K562 (cell line): ENCODE results near the gene SLMAP. TPM values are rescaled to one million over a fixed set of nuclear protein-coding genes. Genes with fewer than 3 reads are reported as not detected.

Experiments
- ATAC-seq: fragments of 200-7000 bp; cut with Tn5 transposase; 3 replicates; pipeline ENCODE4 v1.9.1; 2020; ENCODE audit warnings: moderate library complexity
- BruUV-seq: library from RNA; stranded (reverse); fragments of 400-500 nt; replicated peaks from 2 replicates; lab custom pipeline; 2021; lab: Mats Ljungman, UMichigan
- CTCF ChIA-PET: fragments of 300-600 bp; formaldehyde crosslinking; extraction: SDS; loops from one replicate; lab custom pipeline; 2021; ENCODE audit warnings: low intra/inter-chr PET ratio; lab: Yijun Ruan, JAX
- POLR2A ChIA-PET: fragments of 300-600, 350-650 bp; sonication (Branson Sonifier 250); formaldehyde crosslinking; extraction: SDS; loops from one replicate; lab custom pipeline; 2021; ENCODE audit warnings: antibody characterized with exemption, inconsistent platforms; lab: Yijun Ruan, JAX
- DNase-seq, 4 experiments: peaks; one replicate each; pipeline versions ENCODE4 v3.0.0 to v3.0.0-alpha.2; 2011 to 2018; ENCODE audit warnings: low spot score in 3 of 4, mixed read lengths in 3 of 4; ENCODE audit errors: extremely low read depth in 1 of 4
- FAIRE-seq: peaks from 2 replicates; lab custom pipeline; 2011; peaks lifted over from hg19 to GRCh38; lab: Jason Lieb, UNC
- H2AFZ ChIP-seq: 2 replicates; pipeline ENCODE4 v1.6.0; 2011; ENCODE audit warnings: low read depth, low read length, control low read depth, inconsistent platforms
- H3K27ac ChIP-seq: fragments of 200-600 bp; 3 replicates; pipeline ENCODE4 v1.8.0; 2011; ENCODE audit warnings: low read depth, mild to moderate bottlenecking, control low read depth, inconsistent platforms, low read length, moderate library complexity, mixed read lengths; ENCODE audit errors: extremely low read depth
- H3K27me3 ChIP-seq, 2 experiments: fragments of 300-600 bp in 1 of 2; 2 replicates in 1 of 2; 3 replicates in 1 of 2; pipeline versions ENCODE4 v1.6.0 to v1.8.0; 2011; ENCODE audit warnings: inconsistent platforms in 2 of 2, low read length in 2 of 2, mild to moderate bottlenecking in 1 of 2, mixed read lengths in 1 of 2, moderate library complexity in 1 of 2; ENCODE audit not compliant: control insufficient read depth in 2 of 2, insufficient read depth in 2 of 2
- H3K36me3 ChIP-seq: fragments of 300-600 bp; 3 replicates; pipeline ENCODE4 v1.8.0; 2011; ENCODE audit warnings: mild to moderate bottlenecking, low read length, inconsistent platforms; ENCODE audit not compliant: control insufficient read depth, insufficient read depth
- H3K4me1 ChIP-seq, 2 experiments: fragments of 200-600 bp in 1 of 2; replicated peaks in 1 of 2; 2 replicates in 1 of 2; 3 replicates in 1 of 2; pipeline versions ENCODE4 v1.5.1 to v1.8.0; 2011; ENCODE audit warnings: inconsistent platforms in 2 of 2, low read length in 2 of 2, mild to moderate bottlenecking in 1 of 2, mixed read lengths in 1 of 2, moderate library complexity in 1 of 2; ENCODE audit not compliant: control insufficient read depth in 2 of 2, insufficient read depth in 2 of 2
- H3K4me2 ChIP-seq: 2 replicates; pipeline ENCODE4 v1.6.1; 2011; ENCODE audit warnings: low read length, control low read depth, inconsistent platforms, mixed read lengths; ENCODE audit not compliant: insufficient read depth
- H3K4me3 ChIP-seq: fragments of 200-600 bp; sonication (generic), shearing (Covaris generic); 2 replicates; pipeline ENCODE4 v1.5.1; 2016; ENCODE audit warnings: control low read depth, inconsistent platforms
- H3K79me2 ChIP-seq: fragments of 200-600 bp; 3 replicates; pipeline ENCODE4 v1.8.0; 2011; ENCODE audit warnings: low read length, inconsistent platforms; ENCODE audit not compliant: control insufficient read depth, insufficient read depth
- H3K9ac ChIP-seq, 2 experiments: 2 replicates each; pipeline versions ENCODE4 v1.6.0 to v1.6.1; 2011; ENCODE audit warnings: low read depth in 2 of 2, low read length in 2 of 2, control low read depth in 1 of 2, inconsistent platforms in 1 of 2, mild to moderate bottlenecking in 1 of 2, mixed read lengths in 1 of 2; ENCODE audit not compliant: insufficient read depth in 1 of 2
- H3K9me1 ChIP-seq: one replicate; pipeline ENCODE4 v1.6.0; 2011; ENCODE audit warnings: inconsistent platforms, mild to moderate bottlenecking, low read length, moderate library complexity; ENCODE audit not compliant: control insufficient read depth, insufficient read depth
- H3K9me3 ChIP-seq: replicated peaks from 2 replicates; pipeline ENCODE4 v1.5.1; 2011; ENCODE audit warnings: low read depth, low read length, inconsistent platforms; ENCODE audit not compliant: control insufficient read depth, insufficient read depth
- H4K20me1 ChIP-seq: replicated peaks from 2 replicates; pipeline ENCODE4 v1.6.1; 2011; ENCODE audit warnings: low read length, inconsistent platforms, mixed read lengths; ENCODE audit not compliant: control insufficient read depth, insufficient read depth
- CEBPB ChIP-seq: fragments of 450-650 bp; IDR thresholded peaks from 2 replicates; pipeline ENCODE4 v1.6.1; 2016; ENCODE audit warnings: missing genetic modification characterization, missing compliant biosample characterization
- CHCHD3 ChIP-seq: fragments of 250-450 bp; sonication (Bioruptor Pico); IDR thresholded peaks from 2 replicates; pipeline ENCODE4 v2.1.2; 2022; ENCODE audit warnings: mild to moderate bottlenecking
- DMBX1 ChIP-seq: fragments of 250-450 bp; sonication (Bioruptor Pico); IDR thresholded peaks from 2 replicates; pipeline ENCODE4 v1.8.0; 2022; ENCODE audit warnings: inconsistent platforms, mild to moderate bottlenecking, moderate library complexity, borderline replicate concordance
- DPF2 ChIP-seq: fragments of 450-650 bp; IDR thresholded peaks from 2 replicates; pipeline ENCODE4 v1.6.1; 2016
- ETV1 ChIP-seq: fragments of 450-650 bp; conservative IDR thresholded peaks from 2 replicates; pipeline ENCODE4 v1.6.1; 2016; ENCODE audit warnings: missing genetic modification characterization, control low read depth, low read depth, missing compliant biosample characterization
- LEF1 ChIP-seq: fragments of 450-650 bp; IDR thresholded peaks from 2 replicates; pipeline ENCODE4 v1.6.1; 2016; ENCODE audit warnings: mild to moderate bottlenecking
- NFIC ChIP-seq: fragments of 450-650 bp; IDR thresholded peaks from 2 replicates; pipeline ENCODE4 v1.6.1; 2017; ENCODE audit warnings: mild to moderate bottlenecking, inconsistent platforms
- NR2C1 ChIP-seq, 2 experiments: fragments of 450-650 bp; IDR thresholded peaks; 2 replicates each; pipeline ENCODE4 v1.6.1; 2017; ENCODE audit warnings: mild to moderate bottlenecking in 2 of 2, antibody characterized with exemption in 1 of 2, inconsistent platforms in 1 of 2, missing compliant biosample characterization in 1 of 2, missing genetic modification characterization in 1 of 2
- NR2C2 ChIP-seq, 2 experiments: fragments of 200-800 bp in 1 of 2; sonication (Bioruptor generic) in 1 of 2; sonication (generic) in 1 of 2; formaldehyde crosslinking in 1 of 2; IDR thresholded peaks; 2 replicates each; pipeline versions ENCODE4 v1.6.1 to v1.8.0; 2016 to 2022; ENCODE audit warnings: mild to moderate bottlenecking in 1 of 2, missing compliant biosample characterization in 1 of 2, missing genetic modification characterization in 1 of 2, missing genetic modification reagents in 1 of 2
- SMARCA5 ChIP-seq: fragments of 450-650 bp; IDR thresholded peaks from 2 replicates; pipeline ENCODE4 v1.6.1; 2016
- STAG1 ChIP-seq: sonication (generic); formaldehyde crosslinking; IDR thresholded peaks from 2 replicates; pipeline ENCODE4 v1.5.0; 2020; ENCODE audit warnings: missing genetic modification reagents, borderline replicate concordance
- TRIM28 ChIP-seq: fragments of 450-650 bp; IDR thresholded peaks from 2 replicates; pipeline ENCODE4 v1.6.1; 2017
- ZZZ3 ChIP-seq: fragments of 450-650 bp; IDR thresholded peaks from 2 replicates; pipeline ENCODE4 v1.6.1; 2016; ENCODE audit warnings: antibody characterized with exemption, mild to moderate bottlenecking, moderate library complexity
- WGBS: fragments of 100-300 bp; shearing (Covaris generic); methylation state at CpG from one replicate; pipeline ENCODE4 v1.1.6; 2016; ENCODE audit warnings: low coverage, mixed read lengths; ENCODE audit not compliant: insufficient coverage; ENCODE audit errors: missing lambda C conversion rate; 5-methylcytosine and 5-hydroxymethylcytosine counted together
- in situ Hi-C: fragments of 300-500 bp; cut with MboI; formaldehyde crosslinking; loops from 4 replicates; pipeline ENCODE4 v1.15.0; 2018; ENCODE audit warnings: inconsistent platforms, mixed read lengths
- intact Hi-C: fragments of 100-400 bp; cut with micrococcal nuclease; formaldehyde crosslinking; loops from 2 replicates; pipeline ENCODE4 v1.14.2; 2022
- polyA plus RNA-seq, 8 experiments: library from polyadenylated mRNA; depleted of rRNA in 4 of 8; stranded (reverse) in 5 of 8; unstranded in 3 of 8; fragments of >200 nt; fragmentation: Nextera tagmentation in 2 of 8; fragmentation: Illumina TruSeq in 1 of 8; extraction: Ambion mirVana in 2 of 8; extraction: Trizol in 1 of 8; gene quantifications; 2 replicates each; pipeline versions ENCODE4 v1.2.1 to v1.2.3, GENCODE V29; 2011 to 2014; ENCODE audit warnings: inconsistent platforms in 1 of 8, missing spikeins in 1 of 8
- total RNA-seq, 7 experiments: library from RNA; depleted of rRNA in 6 of 7; stranded (reverse); fragments of >200 nt in 6 of 7; fragmentation: Illumina TruSeq in 2 of 7; extraction: Trizol in 2 of 7; gene quantifications; 2 replicates each; pipeline versions ENCODE4 v1.2.1 to v1.2.3, GENCODE V29; 2011 to 2021; ENCODE audit warnings: low replicate concordance in 1 of 7
- TF ChIP-seq, protein P1 (sequence below): fragments of 150-350 bp; IDR thresholded peaks from 2 replicates; pipeline ENCODE4 v1.6.1; 2014; ENCODE audit warnings: low read depth, mild to moderate bottlenecking, low read length, borderline replicate concordance
- TF ChIP-seq, protein P2 (sequence below): sonication (generic); formaldehyde crosslinking; IDR thresholded peaks from 2 replicates; pipeline ENCODE4 v1.8.1; 2023; ENCODE audit warnings: mild to moderate bottlenecking, missing genetic modification reagents

Gene SLMAP
- total and polyA plus RNA-seq, 9 of the 15 experiments (the other 6 are each of a cell fraction or from before 2014, with no cell fraction given), result 12.1 to 50.7 (median 28.3) TPM

DNA sequence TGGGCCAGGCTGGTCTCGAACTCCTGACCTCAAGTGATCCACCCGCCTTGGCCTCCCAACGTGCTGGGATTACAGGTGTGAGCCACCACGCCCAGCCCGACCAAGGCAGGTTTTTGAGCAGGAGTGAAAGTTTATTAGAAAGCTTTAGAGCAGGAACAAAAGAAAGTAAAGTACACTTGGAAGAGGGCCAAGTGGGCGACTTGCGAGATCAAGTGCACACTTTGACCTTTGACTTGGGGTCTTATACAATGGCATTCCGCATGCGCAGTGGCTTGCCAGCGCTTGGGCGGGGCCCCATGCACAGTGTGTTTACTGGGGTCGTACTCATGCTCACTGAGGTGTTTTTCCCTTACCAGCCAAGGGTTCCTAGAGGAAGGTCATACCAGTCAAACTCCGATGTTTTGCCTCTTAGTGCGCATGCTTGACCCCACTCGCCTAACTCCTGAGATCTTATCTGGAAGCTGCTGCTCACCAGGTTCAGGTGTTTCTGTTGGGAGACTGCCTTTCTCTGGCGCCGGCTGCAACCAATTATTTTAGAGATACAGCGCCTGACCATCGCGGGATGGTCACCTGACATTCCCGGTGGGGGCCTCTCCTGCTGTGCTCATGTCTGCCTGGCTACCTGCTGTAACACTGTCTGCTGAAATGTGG lies 205.2 kb downstream of the SLMAP start:
- Histone ChIP-seq H3K27ac (no peak overlapping the region), H2AFZ (0 out of 2 replicates have a peak overlapping the region, but pooled peaks have one; percentile 23), H3K36me3 (no peaks in the 10 kb centered on the region), H3K9me1 (no peaks in the 10 kb centered on the region), H3K4me1 (peaks cover 16 to 22% of the 10 kb centered on the region in 2 experiments), H3K9ac (no peak overlapping the region), H4K20me1 (no peaks in the 10 kb centered on the region), H3K79me2 (no peaks in the 10 kb centered on the region), H3K4me3 (no peak overlapping the region), H3K4me2 (no peak overlapping the region), H3K27me3 (no peaks in the 10 kb centered on the region), H3K9me3 (no peaks in the 10 kb centered on the region)
- no peak for DNase-seq
- in situ Hi-C loops, result no loop called here
- 59% methylated on average over 11 of the region's 21 CpGs for WGBS
- BruUV-seq, result no TSS peak
- TF ChIP-seq ZZZ3, result no peak
- no peak for TF ChIP-seq STAG1 (CRISPR knock-in tag)
- no peak for TF ChIP-seq TRIM28
- TF ChIP-seq, protein P1, sequence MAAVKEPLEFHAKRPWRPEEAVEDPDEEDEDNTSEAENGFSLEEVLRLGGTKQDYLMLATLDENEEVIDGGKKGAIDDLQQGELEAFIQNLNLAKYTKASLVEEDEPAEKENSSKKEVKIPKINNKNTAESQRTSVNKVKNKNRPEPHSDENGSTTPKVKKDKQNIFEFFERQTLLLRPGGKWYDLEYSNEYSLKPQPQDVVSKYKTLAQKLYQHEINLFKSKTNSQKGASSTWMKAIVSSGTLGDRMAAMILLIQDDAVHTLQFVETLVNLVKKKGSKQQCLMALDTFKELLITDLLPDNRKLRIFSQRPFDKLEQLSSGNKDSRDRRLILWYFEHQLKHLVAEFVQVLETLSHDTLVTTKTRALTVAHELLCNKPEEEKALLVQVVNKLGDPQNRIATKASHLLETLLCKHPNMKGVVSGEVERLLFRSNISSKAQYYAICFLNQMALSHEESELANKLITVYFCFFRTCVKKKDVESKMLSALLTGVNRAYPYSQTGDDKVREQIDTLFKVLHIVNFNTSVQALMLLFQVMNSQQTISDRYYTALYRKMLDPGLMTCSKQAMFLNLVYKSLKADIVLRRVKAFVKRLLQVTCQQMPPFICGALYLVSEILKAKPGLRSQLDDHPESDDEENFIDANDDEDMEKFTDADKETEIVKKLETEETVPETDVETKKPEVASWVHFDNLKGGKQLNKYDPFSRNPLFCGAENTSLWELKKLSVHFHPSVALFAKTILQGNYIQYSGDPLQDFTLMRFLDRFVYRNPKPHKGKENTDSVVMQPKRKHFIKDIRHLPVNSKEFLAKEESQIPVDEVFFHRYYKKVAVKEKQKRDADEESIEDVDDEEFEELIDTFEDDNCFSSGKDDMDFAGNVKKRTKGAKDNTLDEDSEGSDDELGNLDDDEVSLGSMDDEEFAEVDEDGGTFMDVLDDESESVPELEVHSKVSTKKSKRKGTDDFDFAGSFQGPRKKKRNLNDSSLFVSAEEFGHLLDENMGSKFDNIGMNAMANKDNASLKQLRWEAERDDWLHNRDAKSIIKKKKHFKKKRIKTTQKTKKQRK, result no peak
- TF ChIP-seq LEF1, result no peak
- no peak for TF ChIP-seq CHCHD3 (CRISPR knock-in tag)
- TF ChIP-seq CEBPB, result no peak
- TF ChIP-seq NFIC, result peak; percentile 71
- TF ChIP-seq SMARCA5, result no peak
- TF ChIP-seq, protein P2, sequence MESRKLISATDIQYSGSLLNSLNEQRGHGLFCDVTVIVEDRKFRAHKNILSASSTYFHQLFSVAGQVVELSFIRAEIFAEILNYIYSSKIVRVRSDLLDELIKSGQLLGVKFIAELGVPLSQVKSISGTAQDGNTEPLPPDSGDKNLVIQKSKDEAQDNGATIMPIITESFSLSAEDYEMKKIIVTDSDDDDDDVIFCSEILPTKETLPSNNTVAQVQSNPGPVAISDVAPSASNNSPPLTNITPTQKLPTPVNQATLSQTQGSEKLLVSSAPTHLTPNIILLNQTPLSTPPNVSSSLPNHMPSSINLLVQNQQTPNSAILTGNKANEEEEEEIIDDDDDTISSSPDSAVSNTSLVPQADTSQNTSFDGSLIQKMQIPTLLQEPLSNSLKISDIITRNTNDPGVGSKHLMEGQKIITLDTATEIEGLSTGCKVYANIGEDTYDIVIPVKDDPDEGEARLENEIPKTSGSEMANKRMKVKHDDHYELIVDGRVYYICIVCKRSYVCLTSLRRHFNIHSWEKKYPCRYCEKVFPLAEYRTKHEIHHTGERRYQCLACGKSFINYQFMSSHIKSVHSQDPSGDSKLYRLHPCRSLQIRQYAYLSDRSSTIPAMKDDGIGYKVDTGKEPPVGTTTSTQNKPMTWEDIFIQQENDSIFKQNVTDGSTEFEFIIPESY (CRISPR knock-in tag), result 0 out of 2 replicates have a peak, but pooled peaks have one; percentile 41
- no peak for TF ChIP-seq ETV1 (tag)
- no peak for TF ChIP-seq NR2C2 (CRISPR knock-in tag; IDR thresholded peaks at IDR 0.05)
- no peak for TF ChIP-seq NR2C2 (tag; IDR thresholded peaks at IDR 0.05)
- no peak for TF ChIP-seq DMBX1 (CRISPR knock-in tag)
- TF ChIP-seq NR2C1 (IDR thresholded peaks at IDR 0.05), result peak; percentile 14; the same call in 1 of the 2 replicates
- no peak for TF ChIP-seq NR2C1 (tag; IDR thresholded peaks at IDR 0.05)
- TF ChIP-seq DPF2, result no peak
- intact Hi-C loops, result loop anchor here (5.0 kb wide), 1 partner anchor 46 kb away; the partner anchor contains the start of gene FLNB
- CTCF ChIA-PET, result no interaction called here
- POLR2A ChIA-PET, result interaction anchor here (0.7 kb wide), 1 partner anchor 20 kb away, joined by 3 read pairs; no protein-coding TSS in a partner anchor
- no peak for FAIRE-seq
- no peak for ATAC-seq
